IPS-18c (cell line): ENCODE data around the gene WSCD2.

Experiments used
- H3K4me3 ChIP-seq: 2 replicates; pipeline ENCODE4 v1.7.0; 2013; ENCODE audit warnings: low read depth, mild to moderate bottlenecking, low read length, moderate library complexity; ENCODE audit not compliant: insufficient read depth
- H3K9me3 ChIP-seq: one replicate; pipeline ENCODE4 v1.6.1; 2013; ENCODE audit warnings: mild to moderate bottlenecking, low read length, moderate library complexity; ENCODE audit not compliant: control insufficient read depth, insufficient read depth

WSCD2 gene

DNA sequence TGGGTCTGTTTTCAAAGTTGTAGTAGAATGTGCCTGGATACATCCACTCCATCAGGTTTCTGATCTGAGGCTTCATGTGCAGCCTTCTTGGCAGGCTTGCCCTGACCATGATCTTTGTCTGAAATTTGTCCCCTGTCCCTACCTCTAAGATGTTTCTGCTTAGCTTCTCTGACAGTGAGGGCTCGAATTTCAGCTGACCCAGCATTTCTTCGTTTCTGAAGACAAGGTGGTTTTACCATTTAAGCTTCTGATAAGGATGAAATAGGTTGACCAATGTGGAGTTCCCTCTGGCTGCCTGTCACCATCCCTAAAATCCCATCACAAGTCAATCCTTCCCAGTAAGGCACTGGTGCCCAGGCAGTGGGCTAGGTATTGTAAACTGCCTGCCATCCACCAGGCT lies 153.1 kb downstream of the WSCD2 start:
- Histone ChIP-seq H3K9me3 (no peaks in the 10 kb centered on the region), H3K4me3 (no peak overlapping the region)

DNA sequence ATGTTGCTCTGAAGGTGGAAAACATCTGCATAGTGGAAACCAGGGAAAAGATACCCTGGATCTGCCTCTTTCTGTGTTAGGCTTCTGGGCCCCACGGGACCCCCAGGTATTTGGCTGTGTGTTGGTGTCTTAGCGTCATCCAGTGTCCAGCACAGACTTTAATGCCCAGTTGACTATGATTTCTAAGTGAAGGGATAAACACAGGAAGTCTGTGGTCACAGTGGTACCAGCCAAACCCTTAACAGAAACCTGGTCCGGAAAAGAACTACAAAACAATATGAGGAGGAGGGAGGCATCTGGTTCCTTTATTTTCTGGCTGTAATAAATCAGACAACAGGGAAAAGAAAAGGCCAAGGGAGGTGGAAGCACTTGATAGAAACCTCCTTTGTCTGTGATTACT lies 153.6 kb downstream of the WSCD2 start:
- no peaks in the 10 kb centered on the region for H3K9me3 ChIP-seq
- H3K4me3 ChIP-seq, result no peak overlapping the region

DNA sequence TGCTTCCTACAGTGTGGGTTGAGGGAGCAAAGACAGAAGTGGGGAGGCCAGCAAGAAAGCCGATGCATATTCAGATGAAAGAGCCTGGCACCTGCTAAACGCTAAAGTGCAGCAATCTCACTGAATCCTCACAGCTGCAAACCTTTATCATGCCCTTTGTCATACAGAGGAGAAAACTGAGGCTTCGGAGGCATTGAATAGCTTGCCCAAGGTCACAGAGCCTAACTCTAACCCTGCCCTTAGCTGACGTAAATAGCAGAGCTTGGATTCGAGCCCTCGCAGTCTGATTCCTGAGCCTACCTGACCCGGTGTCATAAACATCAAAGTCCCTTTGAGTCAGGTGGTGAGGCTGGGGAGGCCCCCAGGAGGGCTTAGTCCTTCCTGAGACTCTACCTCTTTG lies 155.1 kb downstream of the WSCD2 start:
- H3K4me3 ChIP-seq, result no peak overlapping the region
- H3K9me3 ChIP-seq, result no peaks in the 10 kb centered on the region

DNA sequence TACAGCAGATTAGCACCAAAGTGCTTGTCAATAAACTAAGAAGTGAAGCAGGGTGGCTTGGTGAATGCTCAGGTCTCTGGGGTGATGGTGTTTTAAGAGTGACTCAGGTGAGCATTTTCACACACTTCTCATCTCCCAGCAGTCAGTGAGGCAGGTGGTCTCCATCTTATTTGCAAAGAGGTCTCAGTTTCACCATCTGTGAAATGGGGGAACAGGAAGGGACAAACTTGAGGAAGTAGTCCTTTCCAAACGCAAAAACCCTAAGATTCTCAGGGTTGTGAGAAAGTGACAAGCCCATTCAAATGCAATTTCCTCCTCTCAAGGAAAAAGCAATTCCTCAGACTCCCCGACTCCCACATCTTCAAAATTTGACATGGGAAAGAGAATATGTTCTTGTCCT lies 155.9 kb downstream of the WSCD2 start:
- H3K4me3 ChIP-seq, result no peak overlapping the region
- H3K9me3 ChIP-seq, result no peaks in the 10 kb centered on the region

DNA sequence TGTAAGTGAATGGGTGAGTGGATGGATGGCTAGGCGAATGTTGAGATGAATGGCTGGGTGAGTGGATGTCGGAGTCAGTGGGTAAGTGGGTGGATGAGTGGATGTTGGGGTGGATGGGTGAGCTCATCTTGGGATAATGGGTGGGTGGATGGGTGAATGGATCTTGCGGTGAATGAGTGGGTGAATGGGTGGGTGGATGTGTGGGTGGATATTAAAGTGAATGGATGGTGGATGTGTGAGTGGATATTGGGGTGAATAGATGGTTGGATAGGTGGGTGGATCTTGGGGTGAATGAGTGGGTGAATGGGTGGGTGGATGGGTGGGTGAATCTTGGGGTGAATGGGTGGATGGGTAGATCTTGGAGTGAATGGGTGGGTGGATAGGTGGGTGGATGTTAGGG lies 158.1 kb downstream of the WSCD2 start:
- Histone ChIP-seq H3K9me3 (no peaks in the 10 kb centered on the region), H3K4me3 (no peak overlapping the region)

DNA sequence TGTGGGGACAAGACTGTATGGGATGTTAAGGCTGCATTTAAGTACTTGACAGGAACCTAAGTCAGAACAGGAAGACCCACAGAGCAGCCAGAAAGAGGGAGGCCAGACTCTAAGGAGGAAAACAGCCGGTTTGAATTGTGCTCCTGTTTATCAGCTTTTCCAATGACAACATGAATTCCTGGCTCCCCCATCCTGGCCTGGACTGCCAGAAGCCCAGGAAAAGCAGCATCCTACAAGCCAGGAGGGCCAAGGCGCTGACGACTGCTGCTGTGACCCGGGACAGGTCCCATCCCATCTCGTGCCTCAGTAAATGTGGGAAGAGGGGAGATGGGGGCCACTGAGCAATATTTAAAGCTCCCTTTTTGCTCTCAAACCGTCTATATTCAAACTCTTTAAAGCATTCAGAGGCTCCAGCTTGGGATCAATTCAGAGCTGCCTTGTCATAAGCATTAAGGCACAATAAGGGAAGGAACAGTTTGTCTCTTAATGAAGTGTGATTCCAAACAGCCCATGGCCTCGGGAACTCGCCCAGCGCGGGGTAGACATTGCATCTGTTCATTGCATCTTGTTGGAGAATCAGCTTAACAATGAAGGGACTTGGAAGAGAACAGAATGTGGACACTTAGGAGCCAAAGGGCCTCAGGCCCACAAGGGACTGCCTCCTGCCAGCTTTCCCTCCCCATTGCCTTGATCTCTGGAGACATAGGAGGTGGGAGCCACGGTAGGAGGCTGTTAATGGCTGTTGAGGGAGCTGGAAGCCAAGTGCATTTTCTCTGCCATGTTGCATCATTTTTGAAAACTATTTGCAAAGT lies 160.5 kb downstream of the WSCD2 start:
- Histone ChIP-seq H3K4me3 (no peak overlapping the region), H3K9me3 (no peaks in the 10 kb centered on the region)

DNA sequence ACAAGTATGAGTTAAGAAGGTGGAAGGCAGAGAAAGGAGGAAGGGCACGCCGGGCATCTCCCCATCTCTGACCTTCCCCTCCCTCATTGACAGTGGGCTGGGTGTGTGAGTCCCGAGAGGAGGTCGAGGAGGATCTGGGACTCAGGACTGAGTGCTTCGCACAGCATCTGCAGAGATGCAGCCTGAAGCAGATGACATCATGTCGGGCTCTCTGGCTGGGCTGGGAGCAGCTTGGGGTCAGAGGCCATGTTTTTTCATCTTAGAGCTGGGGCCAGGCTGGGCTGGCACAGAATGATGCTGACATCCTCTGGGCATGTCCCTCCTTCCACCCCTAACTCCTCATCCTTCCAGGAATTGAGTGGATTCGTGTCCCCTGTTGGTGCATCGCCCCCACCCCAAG lies 166.6 kb downstream of the WSCD2 start:
- Histone ChIP-seq H3K4me3 (no peak overlapping the region), H3K9me3 (no peaks in the 10 kb centered on the region)

DNA sequence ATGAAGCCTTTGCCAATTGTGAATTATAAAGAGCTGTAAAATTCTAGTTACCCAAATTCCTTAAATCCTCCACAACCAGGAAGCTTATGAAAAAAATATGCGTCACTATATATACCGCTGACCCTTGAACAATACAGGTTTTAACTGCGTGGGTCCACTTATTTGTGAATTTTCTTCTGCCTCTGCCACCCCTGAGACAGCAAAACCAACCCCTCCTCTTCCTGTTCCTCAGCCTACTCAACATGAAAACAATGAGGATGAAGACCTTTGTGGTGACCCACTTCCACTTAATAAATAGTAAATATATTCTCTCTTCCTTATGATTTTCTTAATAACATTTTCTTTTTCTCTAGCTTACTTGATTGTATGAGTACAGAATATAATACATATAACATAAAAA lies 167.9 kb downstream of the WSCD2 start:
- no peak overlapping the region for H3K4me3 ChIP-seq

DNA sequence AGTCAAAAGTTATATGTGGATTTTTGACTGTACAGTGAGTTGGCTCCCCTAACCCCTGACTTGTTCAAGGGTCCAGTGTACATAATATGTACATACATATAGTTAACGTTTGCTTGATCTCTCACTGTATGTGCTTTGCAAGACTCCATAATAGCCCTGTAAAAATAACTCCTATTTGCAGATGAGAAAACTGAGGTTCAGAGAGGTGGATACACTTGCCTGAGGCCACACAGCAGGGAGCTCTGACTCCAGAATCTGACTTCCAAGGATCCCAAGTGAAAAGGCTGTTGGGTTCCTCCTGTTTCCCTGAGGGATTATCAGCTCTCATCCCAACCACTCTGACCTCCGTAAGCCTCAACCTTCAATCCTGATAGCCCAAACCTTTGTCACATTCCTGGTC lies 168.3 kb downstream of the WSCD2 start:
- Histone ChIP-seq H3K9me3 (no peaks in the 10 kb centered on the region), H3K4me3 (no peak overlapping the region)

More for the DNA sequence above, 167.9 kb downstream of the WSCD2 start:
- no peaks in the 10 kb centered on the region for H3K9me3 ChIP-seq

DNA sequence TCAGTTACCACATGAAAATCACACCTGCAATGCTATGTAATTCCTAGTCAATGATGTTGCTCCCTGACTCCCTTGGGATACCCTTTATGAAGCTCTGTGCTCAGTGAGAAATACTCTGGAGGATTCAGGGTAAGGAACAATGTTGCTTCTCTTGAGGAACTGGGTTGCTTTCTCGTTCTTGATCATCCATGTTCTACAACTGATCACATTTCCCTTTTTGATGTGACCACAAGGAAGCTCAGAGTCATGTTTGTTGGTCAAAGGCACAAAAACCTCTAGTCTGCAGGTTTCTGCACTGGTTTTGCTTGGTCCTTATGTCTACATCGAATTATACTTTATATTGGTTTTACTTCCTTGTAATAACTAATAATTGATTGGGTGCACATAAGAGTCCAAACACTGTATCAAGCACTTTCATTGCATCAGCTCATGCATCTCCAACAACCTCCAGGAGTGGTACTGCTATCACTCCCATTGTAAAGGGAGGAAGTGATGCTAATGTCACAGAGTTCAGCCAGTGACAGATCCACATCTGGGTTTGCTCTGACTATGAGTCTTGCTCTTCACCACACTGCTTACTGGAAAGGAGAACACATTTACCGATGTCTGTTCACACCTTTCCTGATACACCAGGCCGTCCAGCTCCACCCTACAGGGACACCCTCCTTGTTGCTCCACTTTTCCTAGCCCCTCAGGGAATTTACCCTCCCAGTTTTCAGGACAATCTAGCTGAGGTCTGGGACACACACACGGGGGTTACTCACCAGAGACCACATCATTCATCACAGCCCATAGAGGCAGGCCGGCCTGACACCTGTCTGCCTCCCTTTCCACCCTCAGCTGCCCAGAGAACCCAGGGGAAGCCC lies 169.0 kb downstream of the WSCD2 start:
- no peak overlapping the region for H3K4me3 ChIP-seq
- no peaks in the 10 kb centered on the region for H3K9me3 ChIP-seq

DNA sequence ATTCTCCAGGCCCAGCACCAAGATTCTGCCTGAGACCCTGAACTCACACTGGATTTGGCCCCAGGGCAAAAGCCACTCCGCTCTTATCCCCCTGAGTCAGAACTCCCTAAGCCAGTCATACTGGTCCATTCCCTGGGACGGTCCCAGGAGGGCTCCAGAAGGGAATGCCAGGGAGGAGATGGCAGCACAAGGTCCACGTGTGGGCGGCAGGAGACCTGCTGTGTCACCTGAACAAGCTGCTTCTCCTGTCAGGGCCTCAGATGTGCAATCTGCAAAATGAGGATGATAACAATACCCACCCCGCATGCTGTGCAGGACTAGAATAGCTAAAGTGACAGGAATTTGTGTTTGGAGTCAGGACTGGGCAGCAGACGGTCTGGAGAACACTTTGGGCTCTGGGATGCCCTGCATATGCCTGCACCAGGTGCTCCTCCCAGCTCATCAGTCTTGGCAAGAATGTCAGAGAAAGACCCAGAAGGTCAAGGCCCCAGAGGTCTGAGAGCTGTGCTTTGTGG lies 169.7 kb downstream of the WSCD2 start:
- no peaks in the 10 kb centered on the region for H3K9me3 ChIP-seq
- H3K4me3 ChIP-seq, result no peak overlapping the region

DNA sequence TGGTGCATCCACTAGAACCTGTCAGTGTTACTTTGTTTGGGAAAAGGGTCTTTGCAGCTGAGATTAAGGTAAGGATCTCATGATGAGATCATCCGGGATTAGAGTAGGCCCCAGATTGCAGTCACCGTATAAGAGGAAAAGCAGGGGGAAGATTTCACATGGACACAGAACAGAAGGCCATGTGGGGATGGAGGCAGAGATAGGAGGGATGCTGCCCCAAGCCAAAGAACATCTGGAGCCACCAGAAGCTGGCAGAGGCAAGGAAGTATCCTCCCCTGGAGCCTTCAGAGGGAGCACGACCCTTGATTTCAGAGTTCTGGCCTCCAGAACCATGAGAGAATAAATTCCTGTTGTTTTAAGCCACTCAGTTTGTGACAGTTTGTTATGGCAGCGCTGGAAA lies 170.4 kb downstream of the WSCD2 start:
- Histone ChIP-seq H3K4me3 (no peak overlapping the region), H3K9me3 (no peaks in the 10 kb centered on the region)
